Left ventricle myocardium inferior (tissue), 1 donor: ENCODE measurements around the gene THADA. TPM values are rescaled to one million over a fixed set of nuclear protein-coding genes. Genes with fewer than 3 reads are reported as not detected.

ENCODE experiments used
- DNase-seq: peaks from one replicate; pipeline ENCODE4 v3.0.0-alpha.2; 2020
- H3K27ac ChIP-seq: fragments of 200-600 bp; replicated peaks from 2 replicates; pipeline ENCODE4 v1.8.0; 2021
- H3K27me3 ChIP-seq: fragments of 200-600 bp; 2 replicates; pipeline ENCODE4 v1.8.0; 2021; ENCODE audit warnings: low read depth
- H3K36me3 ChIP-seq: fragments of 200-600 bp; 2 replicates; pipeline ENCODE4 v1.8.0; 2021
- H3K4me1 ChIP-seq: fragments of 200-600 bp; 2 replicates; pipeline ENCODE4 v1.8.0; 2021
- H3K4me3 ChIP-seq: fragments of 200-600 bp; 2 replicates; pipeline ENCODE4 v1.8.0; 2021; ENCODE audit warnings: mild to moderate bottlenecking, moderate library complexity
- H3K9me3 ChIP-seq: fragments of 200-600 bp; replicated peaks from 2 replicates; pipeline ENCODE4 v1.8.0; 2021
- intact Hi-C: fragments of 100-400 bp; cut with micrococcal nuclease; formaldehyde crosslinking; loops from one replicate; pipeline ENCODE4 v1.11.0; 2022
- total RNA-seq: library from RNA; stranded (reverse); fragmentation: NEBNext Ultra II Directional; extraction: Animal tissue kit (Norgen Biotek cat#: 25700); gene quantifications from one replicate; pipeline ENCODE4 v1.2.1, GENCODE V29; 2021
- TF ChIP-seq, protein P1 (sequence below): fragments of 200-600 bp; IDR thresholded peaks from 2 replicates; pipeline ENCODE4 v1.8.0; 2021; ENCODE audit warnings: antibody characterized with exemption, mild to moderate bottlenecking, borderline replicate concordance
- donor health status: DM: no; HTN: yes; CAD: no; lungs with severe emphysema.

THADA gene
- total RNA-seq, 1 donor from 2014 or later, result 15.4 TPM

DNA sequence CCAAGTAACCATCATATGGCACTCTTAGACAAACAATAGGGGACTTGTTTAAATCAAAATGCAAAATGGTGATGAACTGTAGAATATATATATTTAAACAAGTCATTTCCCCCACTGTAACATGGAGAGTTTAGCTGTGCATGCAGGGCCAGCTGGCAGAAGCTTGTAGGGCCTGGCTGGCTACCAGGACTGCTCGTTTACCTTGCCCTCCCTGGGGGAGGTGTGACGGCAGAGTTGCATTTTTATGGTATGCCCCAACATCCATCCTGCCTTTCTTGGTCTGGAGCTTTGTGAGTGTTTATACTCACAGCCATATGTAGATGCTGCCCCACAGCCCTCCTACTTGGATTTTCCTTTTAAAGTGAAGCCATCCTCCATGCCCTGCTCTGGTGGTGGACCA, 267.7 kb downstream of the THADA start:
- no peaks in the 10 kb centered on the region for H3K36me3 ChIP-seq
- H3K27me3 ChIP-seq, result no peaks in the 10 kb centered on the region
- peak overlapping the region; percentile 93 for H3K27ac ChIP-seq
- intact Hi-C loops, result no loop called here
- H3K4me3 ChIP-seq, result no peak overlapping the region
- TF ChIP-seq, protein P1, sequence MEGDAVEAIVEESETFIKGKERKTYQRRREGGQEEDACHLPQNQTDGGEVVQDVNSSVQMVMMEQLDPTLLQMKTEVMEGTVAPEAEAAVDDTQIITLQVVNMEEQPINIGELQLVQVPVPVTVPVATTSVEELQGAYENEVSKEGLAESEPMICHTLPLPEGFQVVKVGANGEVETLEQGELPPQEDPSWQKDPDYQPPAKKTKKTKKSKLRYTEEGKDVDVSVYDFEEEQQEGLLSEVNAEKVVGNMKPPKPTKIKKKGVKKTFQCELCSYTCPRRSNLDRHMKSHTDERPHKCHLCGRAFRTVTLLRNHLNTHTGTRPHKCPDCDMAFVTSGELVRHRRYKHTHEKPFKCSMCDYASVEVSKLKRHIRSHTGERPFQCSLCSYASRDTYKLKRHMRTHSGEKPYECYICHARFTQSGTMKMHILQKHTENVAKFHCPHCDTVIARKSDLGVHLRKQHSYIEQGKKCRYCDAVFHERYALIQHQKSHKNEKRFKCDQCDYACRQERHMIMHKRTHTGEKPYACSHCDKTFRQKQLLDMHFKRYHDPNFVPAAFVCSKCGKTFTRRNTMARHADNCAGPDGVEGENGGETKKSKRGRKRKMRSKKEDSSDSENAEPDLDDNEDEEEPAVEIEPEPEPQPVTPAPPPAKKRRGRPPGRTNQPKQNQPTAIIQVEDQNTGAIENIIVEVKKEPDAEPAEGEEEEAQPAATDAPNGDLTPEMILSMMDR, result no peak
- H3K4me1 ChIP-seq, result peaks cover 95% of the 10 kb centered on the region
- no peak for DNase-seq
- H3K9me3 ChIP-seq, result no peaks in the 10 kb centered on the region

DNA sequence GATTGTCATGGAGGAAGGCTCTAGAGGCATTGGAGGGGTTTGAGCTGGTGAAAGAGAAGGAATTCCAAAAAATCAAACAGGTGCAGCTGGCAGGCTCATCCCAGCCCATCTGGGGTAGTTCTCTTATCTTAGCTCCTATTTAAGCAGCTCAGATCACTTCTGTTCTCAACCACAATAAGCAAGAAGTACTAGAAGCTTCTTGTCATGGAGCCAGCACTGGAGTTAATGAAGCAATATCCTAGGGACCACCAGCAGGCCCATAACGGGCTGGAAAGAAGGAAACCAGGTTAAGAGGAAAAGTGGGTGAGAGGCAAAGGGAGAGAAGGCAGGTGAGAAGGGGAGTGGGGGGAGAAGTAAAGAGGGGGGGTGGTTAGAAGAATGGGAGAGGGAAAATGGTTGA, 268.7 kb downstream of the THADA start:
- H3K4me1 ChIP-seq, result peaks cover 85% of the 10 kb centered on the region

DNA sequence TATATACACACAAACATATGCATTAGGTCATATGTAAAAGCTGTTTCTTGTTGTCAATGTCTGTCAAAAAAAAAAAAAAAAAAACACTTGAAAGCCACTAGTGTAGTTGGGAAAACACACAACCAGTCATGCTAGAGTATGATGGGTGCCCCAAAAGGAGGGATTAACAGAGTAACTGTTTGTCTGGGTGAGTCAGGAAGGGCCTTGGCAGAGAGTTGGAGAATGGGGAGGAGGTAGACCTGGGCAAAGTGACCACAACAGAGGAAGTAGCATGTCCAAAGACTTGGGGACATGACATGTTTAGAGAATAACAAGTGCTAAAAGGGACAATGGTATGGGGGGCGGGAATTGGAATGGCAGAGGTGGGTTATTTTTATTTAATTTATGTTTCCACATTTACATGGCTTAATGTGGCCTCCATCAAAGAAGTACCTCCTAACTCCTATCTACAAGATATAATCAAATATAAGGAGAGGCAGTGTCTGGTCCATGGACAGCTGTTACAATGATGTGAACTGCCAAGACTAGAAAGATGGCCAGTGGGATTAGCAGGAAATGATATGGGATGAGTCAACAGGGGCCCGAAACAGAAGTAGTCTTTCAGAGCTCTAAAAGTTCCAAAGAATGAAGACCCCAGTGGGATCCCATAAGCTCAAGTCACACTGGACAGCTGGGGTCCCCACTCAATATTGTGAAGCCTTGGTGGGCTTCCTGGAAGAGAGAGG, 269.6 kb downstream of the THADA start:
- peaks cover 3% of the 10 kb centered on the region for H3K36me3 ChIP-seq
- intact Hi-C loops, result no loop called here
- H3K9me3 ChIP-seq, result no peaks in the 10 kb centered on the region
- H3K27ac ChIP-seq, result peak overlapping the region; percentile 93
- TF ChIP-seq, protein P1, result no peak
- no peak for DNase-seq
- H3K4me3 ChIP-seq, result no peak overlapping the region
- H3K27me3 ChIP-seq, result no peaks in the 10 kb centered on the region
- H3K4me1 ChIP-seq, result peaks cover 76% of the 10 kb centered on the region

More for the DNA sequence above, 268.7 kb downstream of the THADA start:
- peak overlapping the region; percentile 93 for H3K27ac ChIP-seq
- no peak overlapping the region for H3K4me3 ChIP-seq
- intact Hi-C loops, result no loop called here
- TF ChIP-seq, protein P1, result no peak
- DNase-seq, result no peak
- no peaks in the 10 kb centered on the region for H3K9me3 ChIP-seq
- no peaks in the 10 kb centered on the region for H3K27me3 ChIP-seq
- H3K36me3 ChIP-seq, result no peaks in the 10 kb centered on the region

DNA sequence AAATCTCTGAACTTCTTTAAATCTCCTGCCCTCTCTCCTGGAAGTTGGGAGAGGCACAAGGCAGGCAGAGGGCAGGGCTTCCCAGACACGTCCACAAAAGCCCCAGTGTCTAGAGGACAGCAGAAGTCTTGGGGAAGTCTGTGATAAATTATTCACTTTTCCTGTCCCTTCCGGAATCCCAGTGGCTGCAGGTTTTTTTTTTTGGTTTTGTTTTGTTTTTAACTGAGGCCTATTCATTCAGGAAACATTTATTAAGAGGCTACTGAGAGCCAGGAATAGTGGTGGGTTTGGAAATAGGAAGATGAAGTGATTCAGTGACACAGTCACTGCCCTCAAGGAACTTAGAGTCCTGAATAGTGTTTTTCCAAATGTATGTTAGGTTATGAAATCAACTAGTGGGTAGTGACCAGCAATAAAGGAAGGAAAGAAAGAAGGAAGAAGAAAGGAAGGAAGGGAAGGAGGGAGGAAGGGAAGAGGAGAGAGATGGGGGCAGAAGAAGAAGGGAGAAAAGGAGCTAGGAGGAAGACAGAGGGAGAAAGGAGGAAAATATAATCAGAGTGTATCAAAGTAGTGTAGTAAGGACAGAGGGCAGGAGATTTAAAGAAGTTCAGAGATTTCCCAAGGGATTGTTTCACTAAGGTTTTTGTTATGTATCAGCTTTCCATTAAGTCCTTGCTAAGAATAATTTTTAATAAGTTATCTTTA, 270.6 kb downstream of the THADA start:
- H3K4me3 ChIP-seq, result no peak overlapping the region
- no peak for DNase-seq
- peaks cover 66% of the 10 kb centered on the region for H3K4me1 ChIP-seq
- no peaks in the 10 kb centered on the region for H3K9me3 ChIP-seq
- no peaks in the 10 kb centered on the region for H3K27me3 ChIP-seq
- TF ChIP-seq, protein P1, result no peak
- peak overlapping the region; percentile 93 for H3K27ac ChIP-seq
- intact Hi-C loops, result no loop called here
- peaks cover 3% of the 10 kb centered on the region for H3K36me3 ChIP-seq

DNA sequence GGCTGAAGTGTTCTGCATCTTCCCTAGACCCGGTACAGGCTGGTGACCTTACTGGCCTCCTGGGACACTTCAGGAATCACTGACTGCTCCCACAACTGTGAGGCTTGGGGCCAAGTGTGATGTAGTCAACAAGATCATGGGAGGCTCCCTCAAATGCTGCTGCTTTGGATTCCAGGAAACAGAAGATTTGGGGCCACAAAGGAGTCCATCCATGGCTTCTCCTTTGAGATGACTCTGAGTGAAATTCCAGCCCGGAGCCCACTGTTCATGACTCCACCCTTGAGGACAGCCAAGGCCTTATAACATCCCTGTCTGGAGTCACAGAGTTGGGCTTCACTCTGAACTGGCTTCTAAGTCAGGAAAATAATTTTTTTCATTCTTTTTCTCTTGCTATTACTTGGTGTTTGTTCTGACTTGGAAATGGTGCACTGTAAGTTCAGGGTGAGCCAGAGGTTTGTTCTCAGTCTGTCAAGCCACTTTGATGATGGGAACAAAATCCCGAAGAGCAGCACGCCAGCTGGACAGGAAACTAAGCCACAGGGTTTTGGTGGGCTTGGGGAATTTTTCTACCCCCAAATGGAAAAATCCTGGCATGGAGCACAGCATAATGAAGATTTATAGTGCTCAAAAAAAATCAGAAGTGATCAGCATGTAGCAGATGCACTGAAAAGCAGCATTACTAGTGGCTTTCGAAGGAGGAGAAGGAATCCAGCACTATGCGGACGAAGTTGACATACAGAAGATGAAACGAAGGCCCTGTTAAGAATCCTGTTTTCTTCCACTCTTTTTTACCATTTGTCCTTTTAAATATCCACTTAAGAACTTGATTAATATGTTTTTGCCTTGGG, 271.4 kb downstream of the THADA start:
- TF ChIP-seq, protein P1, result no peak
- no peaks in the 10 kb centered on the region for H3K9me3 ChIP-seq
- H3K4me3 ChIP-seq, result no peak overlapping the region
- H3K36me3 ChIP-seq, result peaks cover 3% of the 10 kb centered on the region
- peak; percentile 72 for DNase-seq
- peak overlapping the region; percentile 93 for H3K27ac ChIP-seq
- H3K4me1 ChIP-seq, result peaks cover 59% of the 10 kb centered on the region
- intact Hi-C loops, result no loop called here
- no peaks in the 10 kb centered on the region for H3K27me3 ChIP-seq
